GM21723 (cell line): ENCODE results near the gene ZFAND3.
"Not testable (repeated sequence)": the region's sequence is repeated elsewhere in the genome, so short reads cannot be mapped to it uniquely, and the experiment has no call there.

Experiments used
- ATAC-seq: cut with Tn5 transposase; IDR thresholded peaks from one replicate; pipeline ENCODE4 v1.9.1; 2021; ENCODE audit warnings: mild to moderate bottlenecking, moderate library complexity; ENCODE audit not compliant: unreplicated experiment

Gene ZFAND3

DNA sequence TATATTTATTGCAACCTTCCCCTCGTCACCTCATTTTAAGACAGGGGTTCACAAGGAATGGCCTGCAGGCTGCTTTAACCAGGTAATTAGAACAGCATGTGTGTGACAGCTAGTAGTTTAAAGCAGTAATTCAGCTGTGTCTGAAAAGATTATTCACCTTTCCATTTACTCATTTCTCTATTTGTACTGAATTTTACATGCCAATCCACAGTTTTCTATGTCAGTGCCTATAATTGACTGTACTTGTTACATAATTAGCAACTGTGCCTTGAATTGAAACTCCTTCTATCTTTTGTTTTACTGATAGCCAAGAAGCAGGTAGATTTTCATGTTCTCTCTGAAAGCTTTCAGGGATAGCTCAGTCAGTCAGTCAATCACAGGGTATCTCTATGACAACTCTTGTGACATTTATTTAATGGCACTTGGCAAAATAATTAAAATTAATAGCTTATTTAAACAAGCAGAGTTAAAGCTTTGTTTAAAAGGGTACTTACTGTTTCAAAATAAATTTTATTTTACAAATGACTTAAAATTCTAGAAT lies 214.0 kb downstream of the ZFAND3 start:
- ATAC-seq: no peak

DNA sequence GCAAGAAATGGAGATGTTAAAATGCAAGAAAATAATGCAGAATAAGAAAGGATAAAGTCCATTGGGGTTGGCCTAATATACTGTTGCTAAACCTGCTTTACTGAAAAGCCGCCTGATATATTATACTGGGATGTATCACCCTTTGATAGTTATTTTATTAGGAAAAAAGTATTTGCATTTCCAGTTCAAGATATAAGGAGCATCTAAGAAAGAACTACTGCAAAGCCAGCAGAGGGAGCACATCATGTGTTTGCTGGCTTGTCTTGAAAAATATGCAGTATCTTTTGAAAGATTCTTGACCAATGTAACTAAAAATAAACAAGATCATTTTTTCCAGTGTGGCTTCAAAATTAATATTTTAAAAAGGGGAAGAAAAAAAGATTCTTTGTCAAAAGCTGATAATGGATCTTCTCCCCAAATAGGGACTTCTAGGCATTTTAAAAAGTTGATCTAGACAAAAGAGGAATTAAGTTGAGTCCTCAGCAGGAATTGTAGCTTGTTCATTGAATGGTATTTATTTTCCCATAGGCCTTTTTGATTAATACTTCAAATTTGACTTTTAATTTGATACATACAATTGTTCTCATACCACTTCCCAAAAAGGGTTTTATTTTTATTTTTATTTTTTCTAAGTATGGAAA lies 214.9 kb downstream of the ZFAND3 start:
- no peak for ATAC-seq

DNA sequence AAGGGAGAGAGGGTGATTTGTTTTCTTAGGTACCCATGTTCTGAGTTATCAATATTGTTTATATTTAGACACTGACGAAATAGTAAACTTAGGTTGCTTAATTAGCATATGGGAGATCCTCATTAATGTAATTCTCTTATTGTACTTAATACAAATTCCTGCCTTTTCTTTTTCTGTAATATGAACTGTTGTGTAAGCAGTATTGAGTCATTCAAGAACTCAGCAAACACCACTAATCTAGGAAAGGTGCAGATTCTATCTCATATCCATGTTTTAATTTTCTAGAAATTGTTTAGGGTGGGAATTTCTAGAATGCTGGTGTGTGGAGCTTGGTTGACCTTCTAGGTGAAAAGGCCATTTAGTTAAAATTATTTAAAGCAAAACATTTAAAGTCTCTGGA lies 216.0 kb downstream of the ZFAND3 start:
- no peak for ATAC-seq

DNA sequence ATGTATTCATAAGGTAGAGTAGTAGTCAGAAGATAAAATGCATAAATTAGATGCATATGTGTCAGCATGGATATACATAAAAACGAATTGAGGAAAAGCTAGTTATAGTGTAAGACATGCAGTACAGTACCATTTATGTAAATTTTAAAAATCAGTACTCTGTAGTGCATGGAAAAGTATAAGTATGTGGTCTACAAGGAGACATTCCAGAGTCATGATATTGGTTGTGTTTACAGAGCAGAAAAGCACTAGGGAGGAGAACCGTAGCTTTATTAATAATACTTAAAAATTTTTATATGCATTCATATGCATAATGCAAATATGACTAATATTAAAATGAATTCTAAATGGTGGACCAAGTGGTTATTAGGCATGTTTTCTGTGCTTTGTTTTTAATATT lies 220.0 kb downstream of the ZFAND3 start:
- ATAC-seq: no peak

DNA sequence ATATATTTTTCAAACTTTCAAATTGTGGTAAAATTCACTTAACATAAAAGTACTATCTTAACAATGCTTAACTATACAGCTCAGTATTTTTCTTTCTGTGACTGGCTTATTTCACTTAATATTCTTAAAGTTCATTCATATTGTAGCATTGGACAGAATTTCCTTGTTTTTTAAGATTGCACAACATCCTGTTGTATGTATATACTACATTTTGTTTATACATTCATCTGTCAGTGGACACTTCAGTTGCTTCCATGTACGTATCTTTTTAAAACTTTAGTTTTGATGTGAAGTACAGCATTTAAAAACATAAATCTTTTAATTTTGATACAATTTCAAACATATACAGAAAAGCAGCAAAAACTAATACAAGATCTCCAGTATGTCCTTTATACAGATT lies 220.7 kb downstream of the ZFAND3 start:
- ATAC-seq: no peak

DNA sequence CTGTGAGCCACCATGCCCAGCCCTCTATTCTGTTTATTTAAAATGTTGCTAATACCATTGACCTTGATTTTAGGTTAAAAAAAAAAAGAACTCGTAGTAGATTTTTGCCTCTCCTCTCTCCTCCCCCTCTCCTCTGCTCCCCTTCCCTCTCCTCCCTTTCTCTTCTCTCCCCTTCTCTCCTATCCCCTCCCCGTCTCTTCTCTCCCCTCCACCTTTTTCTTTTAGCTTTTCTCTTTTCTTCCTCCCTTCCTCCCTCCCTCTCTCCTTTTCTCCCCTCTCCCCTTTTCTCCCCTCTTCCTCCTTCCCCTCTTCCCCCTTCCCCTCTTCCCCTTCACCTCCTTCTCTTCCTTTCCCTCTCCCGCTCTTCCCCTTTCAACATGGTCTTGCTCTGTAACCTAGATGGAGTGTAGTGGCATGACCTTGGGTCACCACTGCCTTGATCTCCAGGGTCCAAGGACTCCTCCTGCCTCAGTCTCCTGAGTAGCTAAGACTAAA lies 223.8 kb downstream of the ZFAND3 start:
- no peak for ATAC-seq

DNA sequence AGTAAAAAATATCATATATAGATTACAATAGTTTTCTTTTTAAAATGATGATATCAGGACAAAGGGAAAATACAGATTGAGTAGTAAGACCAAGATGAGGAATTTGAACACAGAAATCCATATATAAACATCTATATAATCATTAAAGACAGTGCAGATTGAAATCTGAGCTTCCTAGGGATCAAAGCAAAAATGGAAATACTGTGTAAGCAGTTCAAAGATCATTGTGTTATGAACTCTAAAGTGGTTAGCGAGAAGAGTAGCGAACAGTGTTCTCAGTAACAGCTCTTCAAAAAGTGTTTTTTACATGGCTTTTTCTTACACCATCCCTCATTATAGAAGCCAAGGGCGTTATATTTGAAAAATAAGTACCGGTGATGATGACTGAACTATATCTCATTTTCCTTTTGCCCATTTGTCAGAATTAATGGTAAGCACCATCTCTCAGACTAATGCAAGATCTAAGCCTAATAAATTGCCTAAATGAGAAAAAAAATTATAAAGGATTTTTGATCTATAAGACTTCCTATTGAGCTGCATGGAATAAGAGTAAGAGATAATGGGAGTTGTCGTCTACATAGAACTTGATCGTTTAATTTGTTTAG lies 226.3 kb downstream of the ZFAND3 start:
- no peak for ATAC-seq

DNA sequence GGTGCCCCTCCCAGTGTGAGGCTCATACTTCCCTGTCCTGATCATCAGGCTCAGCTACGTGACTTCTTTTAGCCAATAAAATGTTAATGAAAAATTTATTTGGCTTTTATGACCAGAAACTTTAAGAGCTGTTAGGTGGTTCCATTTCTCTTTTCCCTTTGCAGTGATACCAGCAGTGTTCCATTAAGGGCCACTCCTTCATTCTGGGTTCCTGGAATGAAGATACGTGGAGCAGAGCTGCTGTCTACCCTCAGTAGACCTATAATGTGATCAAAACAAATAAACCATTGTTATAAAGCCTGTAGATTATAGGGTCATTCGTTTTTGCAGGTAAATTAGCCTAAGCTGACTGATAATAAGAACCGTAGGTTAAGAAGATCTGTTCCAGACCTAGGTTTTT lies 228.0 kb downstream of the ZFAND3 start:
- ATAC-seq: no peak

DNA sequence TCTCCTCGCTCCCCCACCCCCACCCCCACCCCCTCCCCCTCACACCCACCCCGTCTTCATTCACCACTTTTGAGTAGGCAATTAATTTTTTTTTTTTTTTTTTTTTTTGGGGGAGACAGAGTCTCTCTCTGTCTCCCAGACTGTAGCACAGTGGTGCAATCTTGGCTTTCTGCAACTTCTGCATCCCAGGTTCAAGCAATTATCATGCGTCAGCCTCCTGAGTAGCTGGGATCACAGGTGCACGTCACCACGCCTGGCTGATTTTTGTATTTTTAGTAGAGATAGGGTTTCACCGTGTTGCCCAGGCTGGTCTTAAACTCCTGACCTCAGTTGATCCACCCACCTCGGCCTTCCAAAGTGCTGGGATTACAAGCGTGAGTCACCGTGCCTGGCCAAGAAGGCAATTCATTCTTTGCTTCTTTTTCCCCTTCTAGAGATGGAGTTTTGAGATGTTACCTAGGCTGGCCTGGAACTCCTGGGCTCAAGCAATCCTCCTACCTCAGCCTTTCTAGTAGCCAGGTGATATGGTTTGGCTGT lies 230.4 kb downstream of the ZFAND3 start:
- ATAC-seq: not testable (repeated sequence)

DNA sequence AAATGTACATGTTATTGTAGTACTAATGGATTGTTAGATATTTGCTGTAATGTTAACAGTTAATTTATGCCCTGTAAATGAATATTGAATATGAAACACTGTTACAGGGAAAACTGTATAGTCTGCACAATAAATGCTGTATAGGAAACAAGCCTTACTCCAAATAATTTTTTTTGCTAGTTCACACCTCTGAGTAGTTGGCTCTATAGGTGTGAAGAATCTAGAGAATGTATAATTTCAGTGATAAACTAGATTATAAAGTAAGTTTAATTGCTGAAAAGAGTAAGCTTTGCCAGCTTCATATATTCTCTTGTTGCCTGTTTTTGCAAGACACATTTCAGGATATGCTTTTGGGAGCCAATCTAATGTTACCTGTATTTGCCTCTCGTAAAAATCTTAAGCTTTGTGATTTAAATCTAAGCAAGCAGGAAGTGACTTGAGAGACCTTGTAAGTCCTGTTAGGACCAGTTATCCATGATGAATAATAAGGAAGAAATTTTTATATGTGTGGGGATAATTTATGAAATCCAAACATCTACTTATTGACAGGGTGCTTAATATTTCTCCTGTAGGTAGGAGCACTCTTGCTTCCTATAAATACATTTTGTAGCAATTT lies 232.4 kb downstream of the ZFAND3 start:
- no peak for ATAC-seq

DNA sequence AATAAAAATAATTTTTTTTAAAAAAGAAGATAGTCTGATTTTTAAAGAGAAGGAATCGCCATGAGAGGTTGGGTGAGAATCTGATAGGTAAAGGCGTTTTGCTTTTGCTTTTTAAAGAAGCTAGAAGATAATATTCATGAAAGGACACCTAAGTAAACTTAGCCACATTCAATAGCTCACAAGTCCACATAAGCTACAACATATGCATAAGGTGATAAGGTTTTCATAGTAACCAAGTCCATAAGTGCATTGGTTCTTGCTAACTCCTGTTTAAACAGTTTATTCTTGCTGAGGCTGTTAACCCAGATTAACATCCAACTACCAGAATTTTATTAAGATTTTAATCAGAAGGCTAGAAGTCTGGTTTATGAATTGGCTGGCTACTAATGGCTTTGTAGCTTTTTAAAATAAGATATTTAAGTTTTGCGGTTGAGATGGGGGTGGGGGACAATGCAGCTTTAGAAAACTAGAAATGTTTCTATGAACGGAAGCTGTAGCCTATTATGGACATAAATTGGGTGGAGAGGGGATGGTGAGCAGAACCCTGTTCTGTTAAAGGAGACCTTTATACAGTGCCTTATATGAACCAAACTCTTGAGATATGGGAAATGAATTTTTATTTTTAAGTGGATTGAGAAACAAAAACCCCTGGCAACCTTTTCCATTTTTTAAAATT lies 235.1 kb downstream of the ZFAND3 start:
- ATAC-seq: no peak

DNA sequence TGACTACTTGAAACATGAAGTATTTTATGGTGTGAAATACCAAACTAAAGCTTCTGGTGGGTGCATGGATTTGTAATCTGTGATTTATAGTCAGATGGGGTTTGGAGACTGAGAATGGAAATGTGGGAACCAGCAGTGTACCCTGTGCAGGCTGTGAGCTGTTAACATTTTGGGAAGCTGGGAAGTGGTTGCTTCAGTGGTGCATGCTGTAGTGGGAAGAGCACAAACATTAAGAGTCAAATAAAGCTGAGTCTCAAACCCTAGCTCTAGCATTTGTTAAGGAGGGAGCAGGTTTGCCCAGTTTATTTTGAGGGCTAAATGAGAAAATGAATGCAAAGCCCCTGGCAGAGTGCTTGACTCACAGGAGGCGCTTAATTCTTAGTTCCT lies 235.7 kb downstream of the ZFAND3 start:
- ATAC-seq: no peak

DNA sequence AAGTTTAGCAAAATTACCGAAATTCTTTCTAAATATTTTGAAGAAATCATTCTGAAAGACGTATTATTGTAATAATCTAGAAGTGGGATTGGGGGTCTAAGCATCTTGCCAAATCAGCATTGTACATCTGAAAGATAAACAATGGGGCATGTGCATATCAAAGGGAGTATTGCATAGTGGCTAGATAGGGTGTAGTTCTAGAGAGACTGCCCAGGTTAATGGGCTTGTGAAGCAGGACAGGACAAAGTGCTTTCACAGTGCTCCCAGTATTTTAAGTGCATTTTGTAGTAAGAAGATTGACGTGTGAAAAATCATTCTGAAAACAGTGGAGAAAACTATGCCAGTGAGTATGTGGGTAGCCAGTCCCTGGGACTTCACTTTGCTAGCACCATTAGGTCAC lies 236.8 kb downstream of the ZFAND3 start:
- ATAC-seq: no peak

DNA sequence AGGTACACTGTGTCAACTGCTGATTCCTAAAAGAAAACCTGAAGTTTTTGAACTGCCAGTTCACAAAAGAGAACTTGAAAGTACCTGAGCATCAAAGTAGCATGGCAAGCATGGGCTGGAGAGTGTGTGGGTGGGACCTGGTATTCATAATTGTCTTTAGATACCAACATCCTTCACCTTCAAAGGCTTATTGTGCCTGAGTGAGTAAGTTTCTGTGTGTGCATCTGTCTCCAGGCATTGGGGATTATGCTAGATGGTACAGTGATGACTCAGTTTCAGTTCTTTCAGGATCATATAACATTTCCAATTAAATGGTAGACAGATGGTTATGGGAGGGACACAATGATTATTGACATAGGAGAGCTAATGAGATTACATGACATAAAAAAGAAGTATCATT lies 238.5 kb downstream of the ZFAND3 start:
- no peak for ATAC-seq

DNA sequence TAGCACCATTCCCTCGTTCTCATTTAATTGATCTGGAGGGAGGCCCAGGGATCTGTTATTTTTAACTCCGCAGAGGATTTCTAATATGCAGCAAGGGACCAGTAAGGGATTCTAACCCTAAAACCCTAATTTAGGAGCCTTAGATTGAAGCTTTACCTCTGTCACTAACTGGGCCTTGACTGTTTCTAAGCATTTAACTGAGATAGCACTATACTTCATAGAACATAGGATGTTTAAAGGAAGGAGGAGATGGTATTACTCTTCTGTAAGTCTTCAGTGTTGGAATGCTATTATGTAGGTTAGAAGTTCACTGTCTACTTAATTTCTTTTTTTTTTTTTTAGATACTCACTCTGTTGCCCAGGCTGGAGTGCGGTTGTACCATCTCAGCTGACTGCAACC lies 242.5 kb downstream of the ZFAND3 start:
- no peak for ATAC-seq

DNA sequence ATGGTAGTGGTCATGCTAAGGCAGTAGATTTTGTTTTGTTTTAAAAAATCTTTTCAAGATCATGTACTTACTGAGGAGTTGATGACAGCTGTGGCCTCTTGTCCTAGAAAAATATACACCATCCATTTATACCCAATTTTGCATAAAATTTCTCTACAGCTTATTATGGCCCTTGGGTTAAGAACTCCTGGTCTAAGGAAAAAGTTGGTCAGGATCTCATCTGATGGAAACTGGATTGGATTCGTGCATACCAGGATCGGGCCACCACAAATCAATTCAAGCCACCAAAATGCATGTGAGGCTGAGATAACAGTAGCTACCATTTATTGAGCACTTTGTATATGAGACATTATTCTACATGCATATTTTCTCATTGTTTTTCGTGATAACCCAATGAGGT lies 244.4 kb downstream of the ZFAND3 start:
- ATAC-seq: no peak

DNA sequence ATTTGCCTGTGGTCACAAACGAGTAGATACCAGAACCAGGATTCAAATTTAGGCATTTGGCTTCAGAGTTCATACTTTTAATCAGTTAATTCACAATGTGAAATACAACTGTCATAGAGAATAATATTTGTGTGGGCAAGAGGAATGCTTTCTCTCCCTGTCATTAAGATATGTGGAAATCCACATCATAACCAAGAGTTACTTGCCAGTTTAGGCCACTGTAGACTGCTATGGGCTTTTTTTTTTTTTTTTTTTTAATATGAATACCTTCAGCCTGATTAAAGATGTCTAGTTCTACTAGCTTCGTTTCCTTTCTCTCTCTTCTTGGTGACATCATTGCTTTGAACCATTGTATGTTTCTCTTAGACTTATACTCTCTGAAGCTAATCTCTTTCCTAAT lies 244.9 kb downstream of the ZFAND3 start:
- no peak for ATAC-seq

DNA sequence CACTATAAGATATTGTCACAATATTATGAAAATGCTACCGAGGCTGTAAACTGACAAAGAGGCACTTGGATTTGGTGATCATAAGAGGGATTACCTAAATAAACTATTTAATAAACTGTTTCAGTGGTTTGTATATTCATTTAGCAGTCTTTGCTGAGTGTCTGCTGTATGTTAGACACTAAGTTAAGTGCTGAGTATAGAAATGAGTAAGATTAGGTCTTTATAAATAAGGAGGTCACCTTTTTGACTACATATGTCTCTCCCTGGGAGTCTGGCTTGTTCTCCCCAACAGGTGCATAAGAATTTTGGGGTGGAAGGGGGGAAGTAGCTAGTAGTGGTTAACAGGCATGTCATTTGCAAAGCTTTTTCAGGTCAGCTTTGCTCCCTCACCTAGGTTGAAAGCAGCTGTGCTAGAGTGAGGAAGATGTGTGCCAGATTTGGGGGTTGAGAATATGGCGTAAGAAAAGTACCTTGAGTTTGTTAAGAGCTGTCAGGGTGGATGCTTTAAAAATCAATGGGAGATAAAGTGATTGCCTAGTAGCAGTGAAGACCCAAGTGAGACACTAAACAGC lies 246.3 kb downstream of the ZFAND3 start:
- ATAC-seq: no peak

DNA sequence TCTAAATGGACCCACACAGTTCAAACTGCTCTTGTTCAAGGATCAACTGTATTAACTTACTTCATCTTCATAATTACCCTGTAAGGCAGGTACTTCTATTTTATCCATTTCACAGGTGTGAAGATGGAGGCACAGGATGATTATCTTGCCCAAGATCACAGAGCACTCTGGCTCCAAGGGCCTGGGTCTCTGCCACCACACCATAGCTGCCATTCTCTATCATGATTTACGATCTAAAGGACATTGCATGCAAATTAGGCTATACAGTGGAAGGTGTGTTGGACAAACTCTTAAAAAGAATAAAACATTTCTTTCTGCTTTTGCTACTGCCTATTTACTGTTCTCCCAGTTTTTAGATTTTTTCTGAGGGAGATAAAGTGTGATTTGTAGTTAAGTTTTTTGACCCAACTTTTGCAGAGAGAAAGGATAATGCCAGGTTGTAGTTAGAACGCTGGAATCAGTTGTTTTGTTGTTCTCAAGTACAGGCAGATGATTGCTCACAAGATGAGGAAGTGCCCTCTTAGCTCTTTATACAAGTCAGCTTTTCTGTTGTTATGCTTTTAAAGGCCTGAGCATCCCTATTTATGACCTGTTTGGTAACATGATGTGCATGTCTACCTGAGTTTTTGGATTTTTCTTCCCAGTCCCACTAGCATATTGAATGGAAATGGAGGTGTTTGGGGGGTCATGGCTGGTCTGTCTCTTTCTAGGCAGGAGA lies 247.9 kb downstream of the ZFAND3 start:
- no peak for ATAC-seq

DNA sequence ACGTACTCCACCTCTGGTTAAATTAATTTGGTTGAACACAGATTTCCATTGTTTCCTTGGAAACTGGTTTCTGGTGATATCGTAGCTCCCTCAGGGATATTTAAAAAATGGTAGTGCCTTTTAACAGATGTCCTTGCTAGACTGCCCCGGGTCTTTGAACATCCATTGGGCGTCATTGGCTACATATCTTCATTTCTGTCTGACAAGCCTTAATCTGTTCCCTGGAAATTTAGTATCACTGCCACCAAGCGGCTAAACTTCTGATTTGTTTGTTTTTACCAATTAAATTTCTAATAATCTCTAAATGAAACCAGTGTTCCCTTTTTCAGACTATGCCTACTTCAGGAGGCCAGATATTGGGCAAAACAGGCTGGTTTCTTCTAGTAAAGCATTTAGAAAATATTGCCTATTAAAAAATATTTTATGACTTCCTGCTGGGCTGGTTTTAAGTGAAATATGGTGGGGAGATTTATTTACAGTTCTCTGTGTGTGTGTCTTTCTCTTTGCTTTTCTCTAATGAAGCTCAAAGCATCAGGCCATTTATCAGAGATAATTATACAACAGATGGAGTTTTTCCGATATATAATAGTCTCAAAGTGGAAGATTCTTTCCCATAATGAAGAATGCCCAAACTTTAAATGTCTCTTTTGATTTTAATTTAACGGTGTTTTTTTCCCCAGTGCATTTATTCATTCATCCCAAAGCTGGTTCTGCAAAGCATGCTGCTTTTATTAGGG lies 249.5 kb downstream of the ZFAND3 start:
- ATAC-seq: no peak
